ENCODE results near the gene TTC23L. TPM values are rescaled to one million over a fixed set of nuclear protein-coding genes. Genes with fewer than 3 reads are reported as not detected.

Gene TTC23L
- total RNA-seq, 1 experiment from 2014 or later: 0.09 TPM

- Mint-ChIP-seq H3K27me3 (ENCODE audit: insufficient read depth, unreplicated experiment) (no peaks in the 10 kb centered on the region), H3K4me3 (ENCODE audit: unreplicated experiment) (no peak overlapping the region), H3K4me1 (ENCODE audit: low read depth, unreplicated experiment) (peaks cover 10% of the 10 kb centered on the region), H3K36me3 (ENCODE audit: insufficient read depth, unreplicated experiment) (no peaks in the 10 kb centered on the region), H3K9me3 (ENCODE audit: unreplicated experiment) (no peaks in the 10 kb centered on the region), H3K27ac (ENCODE audit: unreplicated experiment) (no peak overlapping the region)
- DNase-seq: no peak
- intact Hi-C loops (cut with micrococcal nuclease; ENCODE audit: unreplicated experiment): no loop called here
- Histone ChIP-seq H3K9me3 (no peaks in the 10 kb centered on the region), H3K4me1 (peaks cover 17% of the 10 kb centered on the region), H3K36me3 (ENCODE audit: control insufficient read depth, insufficient read depth, low read length) (no peaks in the 10 kb centered on the region), H3K4me3 (ENCODE audit: low read depth, low read length) (no peak overlapping the region), H3K27me3 (replicated peaks; ENCODE audit: control insufficient read depth, insufficient read depth, low read length) (no peaks in the 10 kb centered on the region)
- no TSS peak for BruUV-seq (replicated peaks)
- CTCF ChIA-PET: no interaction called here
- POLR2A ChIA-PET: no interaction called here
- no peak for TF ChIP-seq CTCF (IDR thresholded peaks at IDR 0.05; ENCODE audit: insufficient read depth in 1 of 2, low read depth in 1 of 2, low read length in 1 of 2, severe bottlenecking in 1 of 2, unreplicated experiment in 1 of 2)
Measured at GRCh38 chr5:34869256-34869655, 30.3 kb downstream of the TTC23L start.

GRCh38 chr5:34870382-34870781 lies 31.4 kb downstream of the TTC23L start:
- Mint-ChIP-seq H3K27me3 (ENCODE audit: insufficient read depth, unreplicated experiment) (no peaks in the 10 kb centered on the region), H3K36me3 (ENCODE audit: insufficient read depth, unreplicated experiment) (no peaks in the 10 kb centered on the region), H3K27ac (ENCODE audit: unreplicated experiment) (no peak overlapping the region), H3K9me3 (ENCODE audit: unreplicated experiment) (no peaks in the 10 kb centered on the region), H3K4me3 (ENCODE audit: unreplicated experiment) (no peak overlapping the region), H3K4me1 (ENCODE audit: low read depth, unreplicated experiment) (peaks cover 10% of the 10 kb centered on the region)
- DNase-seq: no peak
- no peak overlapping the region for H3K4me3 ChIP-seq (ENCODE audit: low read depth, low read length)
- H3K27me3 ChIP-seq (replicated peaks; ENCODE audit: control insufficient read depth, insufficient read depth, low read length): no peaks in the 10 kb centered on the region
- TF ChIP-seq CTCF (IDR thresholded peaks at IDR 0.05; ENCODE audit: insufficient read depth in 1 of 2, low read depth in 1 of 2, low read length in 1 of 2, severe bottlenecking in 1 of 2, unreplicated experiment in 1 of 2): no peak
- H3K4me1 ChIP-seq: peaks cover 17% of the 10 kb centered on the region
- intact Hi-C loops (cut with micrococcal nuclease; ENCODE audit: unreplicated experiment): no loop called here
- no TSS peak for BruUV-seq (replicated peaks)
- ChIA-PET CTCF (no interaction called here), POLR2A (no interaction called here)
- H3K9me3 ChIP-seq: no peaks in the 10 kb centered on the region
- H3K36me3 ChIP-seq (ENCODE audit: control insufficient read depth, insufficient read depth, low read length): no peaks in the 10 kb centered on the region

- CTCF ChIA-PET: no interaction called here
- DNase-seq: no peak
- Mint-ChIP-seq H3K36me3 (ENCODE audit: insufficient read depth, unreplicated experiment) (no peaks in the 10 kb centered on the region), H3K4me3 (ENCODE audit: unreplicated experiment) (no peak overlapping the region), H3K27me3 (ENCODE audit: insufficient read depth, unreplicated experiment) (no peaks in the 10 kb centered on the region), H3K9me3 (ENCODE audit: unreplicated experiment) (no peaks in the 10 kb centered on the region), H3K4me1 (ENCODE audit: low read depth, unreplicated experiment) (no peaks in the 10 kb centered on the region), H3K27ac (ENCODE audit: unreplicated experiment) (no peak overlapping the region)
- TF ChIP-seq CTCF (IDR thresholded peaks at IDR 0.05; ENCODE audit: insufficient read depth in 1 of 2, low read depth in 1 of 2, low read length in 1 of 2, severe bottlenecking in 1 of 2, unreplicated experiment in 1 of 2): no peak
- 0 out of 2 replicates have a peak, but pooled peaks cover 3% of the 10 kb centered on the region for H3K4me1 ChIP-seq
- POLR2A ChIA-PET: no interaction called here
- H3K36me3 ChIP-seq (ENCODE audit: control insufficient read depth, insufficient read depth, low read length): no peaks in the 10 kb centered on the region
- H3K9me3 ChIP-seq: no peaks in the 10 kb centered on the region; the same call in 1 of the 2 replicates
- H3K4me3 ChIP-seq (ENCODE audit: low read depth, low read length): no peak overlapping the region
- no TSS peak for BruUV-seq (replicated peaks)
- H3K27me3 ChIP-seq (replicated peaks; ENCODE audit: control insufficient read depth, insufficient read depth, low read length): no peaks in the 10 kb centered on the region
- intact Hi-C loops (cut with micrococcal nuclease; ENCODE audit: unreplicated experiment): no loop called here
Measured at GRCh38 chr5:34876275-34876674, 37.3 kb downstream of the TTC23L start.

All from Caco-2 (cell line).